ENCODE results near the gene BANP.

The BANP gene

DNA sequence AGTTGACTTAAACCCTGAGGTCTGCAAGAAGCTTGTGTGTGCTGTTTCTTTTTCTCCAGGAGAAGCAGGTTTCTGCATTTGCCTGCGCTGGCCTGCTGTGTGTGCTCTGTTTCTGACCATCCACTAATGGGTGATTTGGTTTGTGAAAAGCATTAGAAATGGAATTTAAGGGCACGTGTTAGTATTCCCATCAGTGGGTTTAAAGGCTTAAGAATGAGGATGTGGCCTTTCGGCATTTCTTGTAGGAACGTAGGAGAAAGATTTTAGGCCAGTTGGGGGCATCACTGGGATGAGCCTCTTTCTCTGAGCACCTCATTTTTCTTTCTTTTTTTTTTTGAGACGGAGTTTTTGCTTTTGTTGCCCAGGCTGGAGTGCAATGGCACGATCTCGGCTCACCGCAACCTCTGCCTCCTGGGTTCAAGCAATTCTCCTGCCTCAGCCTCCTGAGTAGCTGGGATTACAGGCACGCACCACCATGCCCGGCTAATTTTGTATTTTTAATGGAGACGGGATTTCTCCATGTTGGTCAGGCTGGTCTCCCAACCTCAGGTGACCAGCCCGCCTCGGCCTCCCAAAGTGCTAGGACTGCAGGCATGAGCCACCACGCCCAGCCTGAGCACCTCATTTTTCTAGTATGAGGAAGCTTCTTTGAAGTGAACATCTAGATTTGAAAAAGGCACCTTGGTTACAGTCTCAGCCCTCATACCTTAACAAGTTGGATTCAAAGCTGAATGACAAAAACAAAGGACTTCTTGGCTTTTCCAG lies 110.3 kb downstream of the BANP start:
- TF ChIP-seq, protein P1, sequence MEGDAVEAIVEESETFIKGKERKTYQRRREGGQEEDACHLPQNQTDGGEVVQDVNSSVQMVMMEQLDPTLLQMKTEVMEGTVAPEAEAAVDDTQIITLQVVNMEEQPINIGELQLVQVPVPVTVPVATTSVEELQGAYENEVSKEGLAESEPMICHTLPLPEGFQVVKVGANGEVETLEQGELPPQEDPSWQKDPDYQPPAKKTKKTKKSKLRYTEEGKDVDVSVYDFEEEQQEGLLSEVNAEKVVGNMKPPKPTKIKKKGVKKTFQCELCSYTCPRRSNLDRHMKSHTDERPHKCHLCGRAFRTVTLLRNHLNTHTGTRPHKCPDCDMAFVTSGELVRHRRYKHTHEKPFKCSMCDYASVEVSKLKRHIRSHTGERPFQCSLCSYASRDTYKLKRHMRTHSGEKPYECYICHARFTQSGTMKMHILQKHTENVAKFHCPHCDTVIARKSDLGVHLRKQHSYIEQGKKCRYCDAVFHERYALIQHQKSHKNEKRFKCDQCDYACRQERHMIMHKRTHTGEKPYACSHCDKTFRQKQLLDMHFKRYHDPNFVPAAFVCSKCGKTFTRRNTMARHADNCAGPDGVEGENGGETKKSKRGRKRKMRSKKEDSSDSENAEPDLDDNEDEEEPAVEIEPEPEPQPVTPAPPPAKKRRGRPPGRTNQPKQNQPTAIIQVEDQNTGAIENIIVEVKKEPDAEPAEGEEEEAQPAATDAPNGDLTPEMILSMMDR (IDR thresholded peaks at IDR 0.05; ENCODE audit: borderline replicate concordance, insufficient read depth, low read depth, low read length): no peak
- H3K4me3 ChIP-seq (ENCODE audit: low read depth, low read length): no peak overlapping the region

DNA sequence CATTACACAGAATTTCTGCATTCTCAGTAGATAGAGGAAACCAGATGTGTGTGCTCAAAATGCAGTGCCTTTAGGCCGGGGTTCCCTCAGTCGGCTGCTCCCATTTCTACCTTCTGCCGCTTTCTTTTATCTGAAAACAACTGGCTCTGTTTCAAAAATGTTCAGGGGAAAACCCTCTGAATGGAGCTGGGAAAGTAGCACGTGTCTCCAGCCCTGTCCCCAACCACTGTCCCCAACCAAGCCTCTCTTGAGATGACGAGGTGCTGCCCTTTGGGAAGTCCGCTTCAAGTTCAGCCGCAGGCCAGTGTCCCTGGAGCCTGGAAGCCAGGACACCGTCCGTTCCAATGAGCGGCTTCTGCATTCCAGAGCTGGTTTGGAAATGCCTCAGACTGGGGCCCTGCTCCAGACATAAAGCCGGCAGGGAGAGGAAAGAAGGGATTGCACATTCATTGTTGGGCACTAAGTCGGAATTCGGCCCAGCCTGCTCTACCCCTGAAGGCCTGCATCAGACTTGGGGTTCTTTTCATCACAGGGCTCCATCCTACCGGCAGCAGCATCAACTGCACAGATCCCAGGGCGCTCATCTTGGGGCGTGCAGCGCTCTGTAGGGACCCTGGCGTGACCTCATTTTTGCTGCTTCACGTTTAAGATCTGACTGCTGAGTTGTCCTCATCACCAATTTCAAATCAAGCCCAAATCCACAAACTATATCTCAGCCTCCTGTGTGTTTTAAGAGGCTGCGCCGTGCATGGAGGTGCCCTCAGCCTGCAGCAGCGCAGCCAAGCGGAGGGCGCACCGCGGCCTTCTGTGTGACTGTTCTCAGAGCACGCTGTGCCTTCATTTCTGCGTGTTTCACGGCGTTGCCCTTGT lies 111.3 kb downstream of the BANP start:
- TF ChIP-seq, protein P1 (IDR thresholded peaks at IDR 0.05; ENCODE audit: borderline replicate concordance, insufficient read depth, low read depth, low read length): no peak
- no peak overlapping the region for H3K4me3 ChIP-seq (ENCODE audit: low read depth, low read length)

DNA sequence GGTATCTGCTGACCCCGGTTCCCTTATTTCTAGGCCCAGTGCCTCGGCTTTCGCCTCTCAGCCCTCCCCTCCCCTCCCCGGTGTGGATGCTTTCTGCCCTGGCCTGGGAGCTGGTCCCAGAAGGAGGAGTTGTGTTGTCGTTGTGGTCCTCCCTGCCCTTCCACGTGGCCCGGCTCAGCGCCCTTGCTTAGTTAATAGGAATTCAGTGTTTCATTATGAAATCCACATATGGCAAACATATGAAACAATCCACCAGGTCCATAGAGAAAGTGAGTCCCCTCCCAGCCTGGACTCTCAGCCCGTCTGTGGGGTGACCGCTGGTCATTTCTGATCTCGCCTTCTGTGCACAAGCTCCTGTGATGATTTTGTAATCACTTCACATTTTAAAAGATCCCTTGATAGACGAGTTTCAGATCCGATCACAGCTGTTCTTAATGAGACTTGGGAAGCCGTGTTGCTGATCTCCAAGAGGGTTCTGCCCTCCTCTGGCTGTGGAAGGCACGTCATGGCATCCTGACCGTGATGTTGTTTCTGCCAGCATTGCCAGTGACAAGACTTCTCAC lies 112.1 kb downstream of the BANP start:
- TF ChIP-seq, protein P1 (IDR thresholded peaks at IDR 0.05; ENCODE audit: borderline replicate concordance, insufficient read depth, low read depth, low read length): no peak

DNA sequence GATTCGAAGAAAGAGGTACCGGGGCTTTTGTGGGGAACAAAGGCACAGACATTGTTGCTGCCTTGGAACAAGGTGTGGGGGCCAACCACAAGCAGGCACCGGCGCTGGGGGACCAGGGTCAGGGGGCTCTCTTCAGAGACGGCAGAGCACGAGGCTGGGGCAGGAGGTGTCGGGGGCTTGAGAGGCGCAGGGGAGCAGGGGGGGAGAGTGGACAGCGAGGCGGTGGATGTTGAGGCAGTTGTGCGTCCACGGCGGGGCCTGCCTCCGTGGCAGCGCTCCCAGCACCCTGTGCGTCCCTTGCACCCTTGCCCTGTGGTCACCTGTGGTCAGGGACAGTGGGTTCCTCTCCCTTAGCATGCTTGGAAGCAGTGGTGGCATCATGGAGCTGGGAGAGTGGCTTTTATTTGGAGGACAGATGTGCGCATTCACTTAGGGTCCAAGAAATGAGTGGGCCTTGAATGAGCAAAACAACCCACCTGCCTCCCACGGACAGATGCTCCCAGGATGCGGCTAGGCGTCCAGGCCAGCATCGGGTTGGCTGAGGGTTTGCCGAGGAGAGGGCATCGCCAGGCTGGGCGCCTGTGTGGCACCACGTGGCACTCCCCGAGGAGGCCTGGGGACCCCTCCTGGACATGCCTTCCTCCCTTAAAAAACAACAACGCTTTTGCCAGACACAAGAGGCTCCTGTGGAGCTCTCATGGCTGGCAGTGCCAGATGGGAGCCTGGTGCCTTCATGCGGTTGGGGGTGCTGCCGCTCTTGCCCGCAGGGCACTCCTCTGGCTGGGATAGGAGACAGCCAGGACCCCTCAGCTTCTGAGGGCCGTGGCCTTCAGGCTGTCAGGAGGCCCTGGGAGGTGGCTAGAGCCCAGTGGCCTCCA lies 113.0 kb downstream of the BANP start:
- TF ChIP-seq, protein P1 (IDR thresholded peaks at IDR 0.05; ENCODE audit: borderline replicate concordance, insufficient read depth, low read depth, low read length): no peak
- no peak overlapping the region for H3K4me3 ChIP-seq (ENCODE audit: low read depth, low read length)

More for the DNA sequence above, 112.1 kb downstream of the BANP start:
- no peak overlapping the region for H3K4me3 ChIP-seq (ENCODE audit: low read depth, low read length)

DNA sequence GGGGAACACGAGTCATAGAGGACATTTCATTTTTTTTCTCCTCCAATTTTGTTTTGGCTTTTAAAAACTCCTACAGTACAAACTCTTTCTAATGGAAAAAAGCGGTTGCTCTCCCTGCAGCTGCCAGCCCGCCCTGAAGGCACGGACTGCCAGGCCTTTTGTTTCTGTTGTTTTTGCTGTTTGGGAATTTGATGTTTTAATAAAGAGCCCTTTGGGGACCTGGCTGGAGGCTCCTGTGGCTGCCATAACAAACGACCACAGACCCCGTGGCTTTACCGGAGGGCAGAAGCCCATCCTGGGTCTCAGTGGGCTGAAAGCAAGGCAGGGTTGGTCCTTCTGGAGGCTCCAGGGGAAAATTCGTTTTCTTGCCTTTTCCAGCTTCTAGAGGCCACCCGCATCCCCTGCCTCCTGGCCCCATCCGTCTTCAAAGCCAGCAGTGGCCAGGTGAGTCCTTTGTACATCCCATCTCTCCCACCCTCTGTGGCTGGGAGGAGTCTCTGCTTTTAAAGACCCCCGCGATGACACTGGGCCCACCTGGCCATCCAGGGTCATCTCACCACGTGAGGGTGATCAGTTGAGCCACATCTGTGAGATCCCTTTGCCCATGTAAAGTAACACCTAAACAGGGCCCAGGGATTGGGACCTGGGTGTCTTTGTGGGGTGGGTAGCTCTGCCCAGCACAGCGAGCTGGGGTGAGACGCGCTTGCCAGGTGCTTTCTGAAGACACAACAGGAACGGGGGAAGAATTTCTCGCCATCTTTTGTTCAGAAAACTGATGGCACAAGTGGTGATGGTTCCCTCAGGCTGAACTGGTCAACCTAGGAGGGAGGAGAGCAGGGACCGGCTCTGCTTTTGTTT lies 113.9 kb downstream of the BANP start:
- TF ChIP-seq, protein P1 (IDR thresholded peaks at IDR 0.05; ENCODE audit: borderline replicate concordance, insufficient read depth, low read depth, low read length): no peak
- no peak overlapping the region for H3K4me3 ChIP-seq (ENCODE audit: low read depth, low read length)

DNA sequence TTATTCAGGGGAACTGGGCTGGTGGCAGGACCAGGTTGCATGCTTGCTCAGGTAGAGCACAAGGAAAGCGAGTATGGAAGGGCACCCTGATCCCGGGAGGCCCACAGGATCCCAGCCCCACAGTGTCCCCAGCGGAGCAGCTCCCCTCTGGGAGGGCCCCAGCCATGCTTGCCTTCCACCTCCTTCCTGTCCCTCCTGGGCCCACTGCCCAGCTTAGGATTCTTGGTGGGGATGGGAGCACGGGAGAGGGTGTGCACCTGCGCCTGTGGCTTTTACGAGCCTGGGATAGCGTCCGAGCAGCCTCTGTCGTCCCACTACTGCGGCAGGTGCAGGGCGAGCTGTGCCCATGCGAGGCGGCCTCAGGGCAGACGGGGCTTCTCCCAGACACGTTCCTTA lies 114.5 kb downstream of the BANP start:
- TF ChIP-seq, protein P1 (IDR thresholded peaks at IDR 0.05; ENCODE audit: borderline replicate concordance, insufficient read depth, low read depth, low read length): no peak
- H3K4me3 ChIP-seq (ENCODE audit: low read depth, low read length): no peak overlapping the region
